Nephron progenitor cell (in vitro differentiated cells): Measurements from ENCODE around the gene PPOX.

Source experiments
- DNase-seq: peaks from one replicate; pipeline ENCODE4 v3.0.0; 2021
- H3K27ac Mint-ChIP-seq: 2 replicates; pipeline ENCODE4 v1.8.0; 2021; ENCODE audit warnings: mild to moderate bottlenecking, moderate library complexity, mixed read lengths
- H3K27me3 Mint-ChIP-seq: 2 replicates; pipeline ENCODE4 v1.8.0; 2021; ENCODE audit warnings: mild to moderate bottlenecking, low read depth, mixed read lengths; ENCODE audit not compliant: poor library complexity
- H3K36me3 Mint-ChIP-seq: 2 replicates; pipeline ENCODE4 v1.8.0; 2021; ENCODE audit warnings: low read depth, mixed read lengths
- H3K4me1 Mint-ChIP-seq: 2 replicates; pipeline ENCODE4 v1.8.0; 2021; ENCODE audit warnings: mixed read lengths
- H3K4me3 Mint-ChIP-seq: 2 replicates; pipeline ENCODE4 v1.8.0; 2021; ENCODE audit warnings: mild to moderate bottlenecking, moderate library complexity, mixed read lengths
- H3K9me3 Mint-ChIP-seq: 2 replicates; pipeline ENCODE4 v1.8.0; 2021; ENCODE audit warnings: mild to moderate bottlenecking, moderate library complexity, mixed read lengths
- CTCF ChIP-seq: fragments of 200-600 bp; sonication (generic); IDR thresholded peaks from 2 replicates; pipeline ENCODE4 v1.5.0; 2021; ENCODE audit warnings: antibody characterized with exemption

Gene PPOX

GRCh38 chr1:161193561-161194235, 27.5 kb downstream of the PPOX start:
- Mint-ChIP-seq H3K4me3 (no peak overlapping the region), H3K9me3 (no peaks in the 10 kb centered on the region), H3K36me3 (peaks cover 4% of the 10 kb centered on the region), H3K27me3 (peaks cover 10% of the 10 kb centered on the region), H3K27ac (no peak overlapping the region), H3K4me1 (peaks cover 29% of the 10 kb centered on the region)
- TF ChIP-seq CTCF = no peak
- no peak for DNase-seq

- no peak for DNase-seq
- no peak for TF ChIP-seq CTCF
- H3K27me3 Mint-ChIP-seq = peaks cover 6% of the 10 kb centered on the region
- peaks cover 44% of the 10 kb centered on the region for H3K4me1 Mint-ChIP-seq
- H3K36me3 Mint-ChIP-seq = peaks cover 4% of the 10 kb centered on the region
- no peaks in the 10 kb centered on the region for H3K9me3 Mint-ChIP-seq
- H3K4me3 Mint-ChIP-seq = no peak overlapping the region
- peak overlapping the region; percentile 25 for H3K27ac Mint-ChIP-seq
Measured at GRCh38 chr1:161195171-161195570, 28.9 kb downstream of the PPOX start.

GRCh38 chr1:161196111-161196510, 29.9 kb downstream of the PPOX start:
- peaks cover 3% of the 10 kb centered on the region for H3K27me3 Mint-ChIP-seq
- no peak for DNase-seq
- peaks cover 53% of the 10 kb centered on the region for H3K4me1 Mint-ChIP-seq
- no peak overlapping the region for H3K4me3 Mint-ChIP-seq
- H3K36me3 Mint-ChIP-seq = peaks cover 4% of the 10 kb centered on the region
- H3K9me3 Mint-ChIP-seq = no peaks in the 10 kb centered on the region
- no peak for TF ChIP-seq CTCF
- no peak overlapping the region for H3K27ac Mint-ChIP-seq

GRCh38 chr1:161196521-161197451, 30.6 kb downstream of the PPOX start:
- TF ChIP-seq CTCF = no peak
- no peak overlapping the region for H3K27ac Mint-ChIP-seq
- peaks cover 3% of the 10 kb centered on the region for H3K27me3 Mint-ChIP-seq
- peak overlapping the region; percentile 79 for H3K4me3 Mint-ChIP-seq
- H3K4me1 Mint-ChIP-seq = peaks cover 60% of the 10 kb centered on the region
- H3K36me3 Mint-ChIP-seq = peaks cover 4% of the 10 kb centered on the region
- H3K9me3 Mint-ChIP-seq = no peaks in the 10 kb centered on the region
- DNase-seq = peak; percentile 31

GRCh38 chr1:161197560-161198193, 31.5 kb downstream of the PPOX start:
- H3K4me3 Mint-ChIP-seq = peak overlapping the region; percentile 79
- H3K4me1 Mint-ChIP-seq = peaks cover 65% of the 10 kb centered on the region
- peaks cover 3% of the 10 kb centered on the region for H3K27me3 Mint-ChIP-seq
- DNase-seq = no peak
- TF ChIP-seq CTCF = no peak
- no peaks in the 10 kb centered on the region for H3K9me3 Mint-ChIP-seq
- H3K27ac Mint-ChIP-seq = peak overlapping the region; percentile 52
- peaks cover 2% of the 10 kb centered on the region for H3K36me3 Mint-ChIP-seq
